Measurements from ENCODE around the gene C12orf43. TPM values are rescaled to one million over a fixed set of nuclear protein-coding genes. Genes with fewer than 3 reads are reported as not detected.
A peak's percentile ranks its signal among the peaks of the same experiment; 100 is the strongest.

C12orf43 gene
- polyA plus RNA-seq, 1 donor, result 10.4 TPM

GRCh38 chr12:121010860-121011259 lies 5.4 kb downstream of the C12orf43 start:
- H3K36me3 ChIP-seq (ENCODE audit: control insufficient read depth, insufficient read depth, low read length), result peaks cover 32% of the 10 kb centered on the region
- WGBS (ENCODE audit: insufficient coverage, low lambda C conversion rate), result no CpG with 5 or more reads among the region's 8 CpGs

DNA sequence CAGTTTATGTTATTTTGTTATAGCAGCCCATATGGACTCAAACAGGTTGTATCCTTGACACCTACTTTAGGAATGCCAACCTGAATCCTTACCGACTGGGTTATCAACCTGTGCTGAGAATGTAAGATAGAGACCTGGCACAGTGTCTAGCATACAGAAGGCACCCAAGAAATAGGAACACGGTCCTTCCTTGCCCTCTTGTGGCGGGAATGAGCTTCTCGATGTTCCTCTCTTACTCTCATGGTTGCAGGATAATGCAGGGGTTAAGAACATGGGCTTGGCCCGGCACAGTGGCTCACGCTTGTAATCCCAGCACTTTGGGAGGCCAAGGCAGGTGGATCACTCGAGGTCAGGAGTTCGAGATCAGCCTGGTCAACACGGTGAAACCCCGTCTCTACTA lies 6.5 kb downstream of the C12orf43 start:
- peaks cover 39% of the 10 kb centered on the region for H3K36me3 ChIP-seq (ENCODE audit: control insufficient read depth, insufficient read depth, low read length)
- 40% methylated on average over 1 of the region's 10 CpGs for WGBS (ENCODE audit: insufficient coverage, low lambda C conversion rate)
- H3K27ac ChIP-seq (ENCODE audit: low read length), result no peak overlapping the region
- H3K27me3 ChIP-seq (ENCODE audit: control insufficient read depth, insufficient read depth, low read length), result no peaks in the 10 kb centered on the region
- no peaks in the 10 kb centered on the region for H3K9me3 ChIP-seq (ENCODE audit: control insufficient read depth, low read depth, low read length)
- H3K4me3 ChIP-seq (ENCODE audit: low read length), result no peak overlapping the region
- peaks cover 7% of the 10 kb centered on the region for H3K4me1 ChIP-seq (ENCODE audit: control insufficient read depth, insufficient read depth, low read length)
- peak; percentile 69 to 71 for DNase-seq

More at GRCh38 chr12:121010860-121011259, 5.4 kb downstream of the C12orf43 start:
- DNase-seq, result no peak
- Histone ChIP-seq H3K4me3 (ENCODE audit: low read length) (no peak overlapping the region), H3K27ac (ENCODE audit: low read length) (no peak overlapping the region), H3K4me1 (ENCODE audit: control insufficient read depth, insufficient read depth, low read length) (peaks cover 12% of the 10 kb centered on the region), H3K27me3 (ENCODE audit: control insufficient read depth, insufficient read depth, low read length) (no peaks in the 10 kb centered on the region), H3K9me3 (ENCODE audit: control insufficient read depth, low read depth, low read length) (no peaks in the 10 kb centered on the region)

GRCh38 chr12:121008347-121009098 lies 7.8 kb downstream of the C12orf43 start:
- WGBS (ENCODE audit: insufficient coverage, low lambda C conversion rate), result 100% methylated on average over 1 of the region's 8 CpGs
- DNase-seq, result no peak
- no peaks in the 10 kb centered on the region for H3K27me3 ChIP-seq (ENCODE audit: control insufficient read depth, insufficient read depth, low read length)
- peaks cover 52% of the 10 kb centered on the region for H3K36me3 ChIP-seq (ENCODE audit: control insufficient read depth, insufficient read depth, low read length)
- H3K4me1 ChIP-seq (ENCODE audit: control insufficient read depth, insufficient read depth, low read length), result peaks cover 9% of the 10 kb centered on the region
- H3K4me3 ChIP-seq (ENCODE audit: low read length), result no peak overlapping the region
- no peak overlapping the region for H3K27ac ChIP-seq (ENCODE audit: low read length)
- no peaks in the 10 kb centered on the region for H3K9me3 ChIP-seq (ENCODE audit: control insufficient read depth, low read depth, low read length)

- peaks cover 68% of the 10 kb centered on the region for H3K36me3 ChIP-seq (ENCODE audit: control insufficient read depth, insufficient read depth, low read length)
- H3K4me3 ChIP-seq (ENCODE audit: low read length), result no peak overlapping the region
- no peaks in the 10 kb centered on the region for H3K27me3 ChIP-seq (ENCODE audit: control insufficient read depth, insufficient read depth, low read length)
- no peak overlapping the region for H3K27ac ChIP-seq (ENCODE audit: low read length)
- DNase-seq, result peak; percentile 57 to 71
- no peaks in the 10 kb centered on the region for H3K9me3 ChIP-seq (ENCODE audit: control insufficient read depth, low read depth, low read length)
- no CpG with 5 or more reads among the region's 9 CpGs for WGBS (ENCODE audit: insufficient coverage, low lambda C conversion rate)
- peaks cover 16% of the 10 kb centered on the region for H3K4me1 ChIP-seq (ENCODE audit: control insufficient read depth, insufficient read depth, low read length)
Observed at GRCh38 chr12:121005346-121005815, 10.9 kb downstream of the C12orf43 start.

DNA sequence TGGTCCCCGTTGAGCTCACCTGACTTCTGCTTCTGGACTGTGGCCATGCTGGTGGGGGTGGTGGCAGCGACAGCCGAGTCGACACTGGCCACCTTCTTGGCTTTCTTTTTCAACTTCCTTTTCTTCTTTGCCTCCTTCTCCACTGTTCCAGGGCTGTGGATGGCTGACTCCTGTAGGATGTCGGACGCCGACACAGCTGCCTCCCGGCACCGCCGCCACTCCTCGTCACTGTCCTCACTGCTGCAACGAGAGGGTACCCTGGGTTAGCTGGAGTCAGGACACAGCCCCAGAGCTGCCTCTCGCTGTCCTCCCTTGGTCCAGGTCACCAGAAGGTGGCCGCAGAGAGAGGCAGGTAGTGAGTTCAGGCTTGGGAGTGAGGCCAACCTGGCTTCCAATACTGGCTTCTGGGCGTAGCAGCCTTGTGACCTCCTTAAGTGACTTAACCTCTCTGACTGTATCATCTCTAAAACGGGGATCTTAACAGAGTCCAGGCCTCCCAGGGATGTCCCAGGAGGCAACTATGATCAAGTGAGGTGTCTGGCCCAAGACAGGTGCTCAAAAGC lies 12.0 kb downstream of the C12orf43 start:
- H3K9me3 ChIP-seq (ENCODE audit: control insufficient read depth, low read depth, low read length), result no peaks in the 10 kb centered on the region
- no peaks in the 10 kb centered on the region for H3K27me3 ChIP-seq (ENCODE audit: control insufficient read depth, insufficient read depth, low read length)
- H3K4me3 ChIP-seq (ENCODE audit: low read length), result no peak overlapping the region
- peaks cover 71% of the 10 kb centered on the region for H3K36me3 ChIP-seq (ENCODE audit: control insufficient read depth, insufficient read depth, low read length)
- DNase-seq, result no peak
- peaks cover 13% of the 10 kb centered on the region for H3K4me1 ChIP-seq (ENCODE audit: control insufficient read depth, insufficient read depth, low read length)
- no peak overlapping the region for H3K27ac ChIP-seq (ENCODE audit: low read length)
- 100% methylated on average over 3 of the region's 16 CpGs for WGBS (ENCODE audit: insufficient coverage, low lambda C conversion rate)

DNA sequence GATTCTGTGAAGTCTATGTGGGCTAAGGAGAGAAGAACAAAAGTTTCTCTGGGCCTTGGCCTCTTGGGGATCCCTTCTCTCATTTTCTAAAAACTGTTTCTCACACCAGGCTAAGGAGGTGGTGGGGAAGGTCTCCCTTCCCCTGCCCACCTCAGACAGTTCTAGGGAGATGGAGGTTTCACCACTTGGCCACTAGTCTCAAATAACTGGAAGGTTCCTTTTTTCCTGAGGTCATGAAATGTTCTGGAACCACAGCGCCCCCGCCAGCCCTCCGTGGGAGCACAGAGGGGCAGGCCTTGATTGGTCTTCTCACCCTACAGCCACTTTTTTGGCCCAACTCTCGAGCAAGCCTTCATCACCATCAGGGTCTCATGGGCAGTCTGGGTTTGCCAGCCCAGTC lies 12.6 kb downstream of the C12orf43 start:
- WGBS (ENCODE audit: insufficient coverage, low lambda C conversion rate), result no CpG with 5 or more reads among the region's 4 CpGs
- DNase-seq, result peak in 1 of 2 donors; percentile 49
- H3K27me3 ChIP-seq (ENCODE audit: control insufficient read depth, insufficient read depth, low read length), result no peaks in the 10 kb centered on the region
- peaks cover 71% of the 10 kb centered on the region for H3K36me3 ChIP-seq (ENCODE audit: control insufficient read depth, insufficient read depth, low read length)
- H3K9me3 ChIP-seq (ENCODE audit: control insufficient read depth, low read depth, low read length), result no peaks in the 10 kb centered on the region
- H3K4me3 ChIP-seq (ENCODE audit: low read length), result no peak overlapping the region
- H3K27ac ChIP-seq (ENCODE audit: low read length), result no peak overlapping the region
- H3K4me1 ChIP-seq (ENCODE audit: control insufficient read depth, insufficient read depth, low read length), result peaks cover 13% of the 10 kb centered on the region

- Histone ChIP-seq H3K27ac (ENCODE audit: low read length) (no peak overlapping the region), H3K4me3 (ENCODE audit: low read length) (no peak overlapping the region), H3K36me3 (ENCODE audit: control insufficient read depth, insufficient read depth, low read length) (peaks cover 77% of the 10 kb centered on the region), H3K4me1 (ENCODE audit: control insufficient read depth, insufficient read depth, low read length) (peaks cover 13% of the 10 kb centered on the region), H3K9me3 (ENCODE audit: control insufficient read depth, low read depth, low read length) (no peaks in the 10 kb centered on the region), H3K27me3 (ENCODE audit: control insufficient read depth, insufficient read depth, low read length) (no peaks in the 10 kb centered on the region)
- 100% methylated on average over 1 of the region's 16 CpGs for WGBS (ENCODE audit: insufficient coverage, low lambda C conversion rate)
- no peak for DNase-seq
Observed at GRCh38 chr12:121001841-121002483, 14.3 kb downstream of the C12orf43 start.

DNA sequence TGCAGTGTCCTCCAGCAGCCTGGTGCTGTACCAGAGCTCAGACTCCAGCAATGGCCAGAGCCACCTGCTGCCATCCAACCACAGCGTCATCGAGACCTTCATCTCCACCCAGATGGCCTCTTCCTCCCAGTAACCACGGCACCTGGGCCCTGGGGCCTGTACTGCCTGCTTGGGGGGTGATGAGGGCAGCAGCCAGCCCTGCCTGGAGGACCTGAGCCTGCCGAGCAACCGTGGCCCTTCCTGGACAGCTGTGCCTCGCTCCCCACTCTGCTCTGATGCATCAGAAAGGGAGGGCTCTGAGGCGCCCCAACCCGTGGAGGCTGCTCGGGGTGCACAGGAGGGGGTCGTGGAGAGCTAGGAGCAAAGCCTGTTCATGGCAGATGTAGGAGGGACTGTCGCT lies 15.2 kb downstream of the C12orf43 start:
- H3K36me3 ChIP-seq (ENCODE audit: control insufficient read depth, insufficient read depth, low read length), result peaks cover 86% of the 10 kb centered on the region
- peaks cover 13% of the 10 kb centered on the region for H3K4me1 ChIP-seq (ENCODE audit: control insufficient read depth, insufficient read depth, low read length)
- H3K27ac ChIP-seq (ENCODE audit: low read length), result no peak overlapping the region
- H3K9me3 ChIP-seq (ENCODE audit: control insufficient read depth, low read depth, low read length), result no peaks in the 10 kb centered on the region
- no peak for DNase-seq
- no peak overlapping the region for H3K4me3 ChIP-seq (ENCODE audit: low read length)
- no CpG with 5 or more reads among the region's 11 CpGs for WGBS (ENCODE audit: insufficient coverage, low lambda C conversion rate)
- no peaks in the 10 kb centered on the region for H3K27me3 ChIP-seq (ENCODE audit: control insufficient read depth, insufficient read depth, low read length)

DNA sequence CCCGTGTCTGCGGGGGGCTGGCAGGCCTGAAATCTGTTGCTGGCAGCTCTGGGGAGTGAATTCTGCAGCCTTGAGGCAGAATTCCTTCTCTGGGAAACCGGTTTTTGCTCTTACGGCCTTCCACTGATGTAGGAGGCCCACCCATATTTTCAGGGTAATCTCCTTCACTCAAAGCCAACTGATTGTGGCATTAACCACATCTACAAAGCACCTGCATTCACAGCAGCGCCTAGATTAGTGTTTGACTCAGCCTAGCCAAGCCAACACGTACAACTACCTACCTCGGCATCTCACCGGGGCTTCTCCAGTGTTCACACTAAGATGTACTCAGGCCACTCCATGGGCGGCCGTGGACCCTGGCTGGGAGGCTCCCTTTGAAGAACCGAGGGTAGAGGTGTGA lies 15.8 kb downstream of the C12orf43 start:
- peaks cover 13% of the 10 kb centered on the region for H3K4me1 ChIP-seq (ENCODE audit: control insufficient read depth, insufficient read depth, low read length)
- H3K4me3 ChIP-seq (ENCODE audit: low read length), result no peak overlapping the region
- no peaks in the 10 kb centered on the region for H3K9me3 ChIP-seq (ENCODE audit: control insufficient read depth, low read depth, low read length)
- H3K27me3 ChIP-seq (ENCODE audit: control insufficient read depth, insufficient read depth, low read length), result no peaks in the 10 kb centered on the region
- peaks cover 90% of the 10 kb centered on the region for H3K36me3 ChIP-seq (ENCODE audit: control insufficient read depth, insufficient read depth, low read length)
- DNase-seq, result no peak
- H3K27ac ChIP-seq (ENCODE audit: low read length), result no peak overlapping the region
- WGBS (ENCODE audit: insufficient coverage, low lambda C conversion rate), result no CpG with 5 or more reads among the region's 11 CpGs

DNA sequence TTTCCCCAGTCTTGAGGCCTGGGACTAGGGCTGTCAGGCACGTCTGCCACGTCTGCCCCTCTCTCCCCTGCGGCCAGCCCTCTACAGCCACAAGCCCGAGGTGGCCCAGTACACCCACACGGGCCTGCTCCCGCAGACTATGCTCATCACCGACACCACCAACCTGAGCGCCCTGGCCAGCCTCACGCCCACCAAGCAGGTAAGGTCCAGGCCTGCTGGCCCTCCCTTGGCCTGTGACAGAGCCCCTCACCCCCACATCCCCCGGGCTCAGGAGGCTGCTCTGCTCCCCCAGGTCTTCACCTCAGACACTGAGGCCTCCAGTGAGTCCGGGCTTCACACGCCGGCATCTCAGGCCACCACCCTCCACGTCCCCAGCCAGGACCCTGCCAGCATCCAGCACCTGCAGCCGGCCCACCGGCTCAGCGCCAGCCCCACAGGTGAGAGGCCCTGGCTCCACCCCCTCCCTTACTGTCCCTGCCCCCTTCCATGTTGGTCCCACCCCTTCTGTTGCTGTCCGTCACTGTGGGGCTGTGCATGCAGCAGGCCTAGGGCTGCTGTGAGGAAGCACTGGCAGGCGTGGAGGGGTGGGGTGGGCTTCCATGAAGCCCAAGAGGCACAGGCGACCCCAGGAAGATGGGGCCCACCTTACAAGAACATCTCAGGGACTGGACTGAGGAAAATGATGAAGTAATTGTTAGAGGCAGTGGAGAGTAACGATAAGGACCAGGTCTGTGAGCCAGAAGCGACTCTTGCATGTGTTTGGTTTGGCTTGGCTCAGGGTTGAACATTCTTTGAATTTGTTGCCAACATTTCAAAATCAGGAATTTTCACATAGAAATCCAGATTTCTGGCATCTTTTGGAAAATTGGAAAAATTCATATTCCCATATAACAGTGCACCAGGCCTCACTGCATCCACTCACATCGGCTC lies 16.8 kb downstream of the C12orf43 start:
- peaks cover 8% of the 10 kb centered on the region for H3K4me1 ChIP-seq (ENCODE audit: control insufficient read depth, insufficient read depth, low read length)
- H3K27me3 ChIP-seq (ENCODE audit: control insufficient read depth, insufficient read depth, low read length), result no peaks in the 10 kb centered on the region
- DNase-seq, result no peak
- 80% methylated on average over 1 of the region's 23 CpGs for WGBS (ENCODE audit: insufficient coverage, low lambda C conversion rate)
- H3K36me3 ChIP-seq (ENCODE audit: control insufficient read depth, insufficient read depth, low read length), result peaks cover 92% of the 10 kb centered on the region
- H3K27ac ChIP-seq (ENCODE audit: low read length), result no peak overlapping the region
- H3K9me3 ChIP-seq (ENCODE audit: control insufficient read depth, low read depth, low read length), result no peaks in the 10 kb centered on the region
- no peak overlapping the region for H3K4me3 ChIP-seq (ENCODE audit: low read length)
